ENCODE data around the gene PATJ. TPM values are rescaled to one million over a fixed set of nuclear protein-coding genes. Genes with fewer than 3 reads are reported as not detected.

The PATJ gene
- total and polyA plus RNA-seq, 2 donors (not counting 3 experiments of a cell fraction or from before 2014, with no cell fraction given): 1.1 to 3.0 TPM

GRCh38 chr1:61869691-61870109, 127.4 kb downstream of the PATJ start:
- no TSS peak for BruUV-seq (replicated peaks)
- intact Hi-C loops (cut with micrococcal nuclease): no loop called here
- TF ChIP-seq EZH2 (IDR thresholded peaks at IDR 0.05; ENCODE audit: borderline replicate concordance, low read depth, low read length, severe bottlenecking): no peak
- no peak for TF ChIP-seq GATA2 (IDR thresholded peaks at IDR 0.05; ENCODE audit: insufficient read depth, insufficient read length, low read depth, low read length)
- no peak for TF ChIP-seq MAX (IDR thresholded peaks at IDR 0.05; ENCODE audit: insufficient read depth, insufficient read length)
- no peak for TF ChIP-seq POLR2A (IDR thresholded peaks at IDR 0.05; ENCODE audit: low read depth, low read length)
- TF ChIP-seq CTCF (IDR thresholded peaks at IDR 0.05; ENCODE audit: extremely low read depth in 1 of 2, insufficient read depth in 1 of 2, low read depth in 1 of 2, low read length in 2 of 2): no peak
- TF ChIP-seq MYC (IDR thresholded peaks at IDR 0.05; ENCODE audit: low read depth, low read length): no peak
- no peak for TF ChIP-seq POLR2AphosphoS5 (IDR thresholded peaks at IDR 0.05; ENCODE audit: insufficient read depth, low read depth, low read length)
- no peak for TF ChIP-seq JUN (IDR thresholded peaks at IDR 0.05; ENCODE audit: borderline replicate concordance, insufficient read depth, insufficient read length, low read depth)
- no peak for TF ChIP-seq FOS (IDR thresholded peaks at IDR 0.05; ENCODE audit: borderline replicate concordance, insufficient read depth, low read length)
- no peaks in the 10 kb centered on the region for H3K27me3 ChIP-seq (ENCODE audit: control insufficient read depth in 2 of 2, insufficient read depth in 2 of 2, low read length in 2 of 2)
- no peaks in the 10 kb centered on the region for H3K79me2 ChIP-seq (ENCODE audit: control insufficient read depth, insufficient read depth, low read length)
- ChIA-PET POLR2A (no interaction called here), CTCF (no interaction called here)
- no peaks in the 10 kb centered on the region for H3K4me1 ChIP-seq (ENCODE audit: control insufficient read depth, extremely low read depth, insufficient read depth, low read length)
- no peak overlapping the region for H3K27ac ChIP-seq (ENCODE audit: insufficient read depth, low read depth, low read length)
- no peak overlapping the region for H2AFZ ChIP-seq (ENCODE audit: low read depth, low read length)
- no peak overlapping the region for H3K9ac ChIP-seq (replicated peaks; ENCODE audit: extremely low read depth, insufficient read depth, low read length)
- H3K36me3 ChIP-seq (ENCODE audit: control insufficient read depth in 2 of 2, extremely low read depth in 1 of 2, insufficient read depth in 2 of 2, low read length in 2 of 2): no peaks in the 10 kb centered on the region
- no peak overlapping the region for H3K4me3 ChIP-seq (replicated peaks in 1 of 3; ENCODE audit: insufficient read depth in 1 of 3, low read depth in 1 of 3, low read length in 3 of 3)
- no peak overlapping the region for H3K4me2 ChIP-seq (ENCODE audit: insufficient read depth, low read length)
- no peaks in the 10 kb centered on the region for H3K9me1 ChIP-seq (replicated peaks; ENCODE audit: control insufficient read depth, extremely low read depth, insufficient read depth, low read length)
- H4K20me1 ChIP-seq (replicated peaks; ENCODE audit: control insufficient read depth, extremely low read depth, insufficient read depth, low read length): no peaks in the 10 kb centered on the region
- DNase-seq (ENCODE audit: low read depth, low spot score) (no peak), FAIRE-seq (no peak)
- dilution Hi-C loops (cut with MboI; ENCODE audit: extremely low pct_ligation_motif_present, low sequenced_read_pairs): no loop called here
- H3K9me3 ChIP-seq (replicated peaks; ENCODE audit: control insufficient read depth, insufficient read depth, low read length): no peaks in the 10 kb centered on the region

Data from endothelial cell of umbilical vein (primary cell).